NCI-H460 (cell line): ENCODE measurements around the gene TSKU. TPM values are rescaled to one million over a fixed set of nuclear protein-coding genes. Genes with fewer than 3 reads are reported as not detected.
"Not testable (repeated sequence)": the region's sequence is repeated elsewhere in the genome, so short reads cannot be mapped to it uniquely, and the experiment has no call there.

ENCODE experiments used
- DNase-seq: peaks from one replicate; pipeline ENCODE4 v3.0.0-alpha.2; 2016; ENCODE audit warnings: low read depth; ENCODE audit errors: extremely low read depth
- total RNA-seq: library from RNA; depleted of rRNA; stranded (reverse); fragments of >200 nt; shearing (Covaris generic); gene quantifications from 2 replicates; pipeline ENCODE4 v1.2.3, GENCODE V29; 2014

The TSKU gene
- total RNA-seq, 1 experiment from 2014 or later: 92.3 TPM

DNA sequence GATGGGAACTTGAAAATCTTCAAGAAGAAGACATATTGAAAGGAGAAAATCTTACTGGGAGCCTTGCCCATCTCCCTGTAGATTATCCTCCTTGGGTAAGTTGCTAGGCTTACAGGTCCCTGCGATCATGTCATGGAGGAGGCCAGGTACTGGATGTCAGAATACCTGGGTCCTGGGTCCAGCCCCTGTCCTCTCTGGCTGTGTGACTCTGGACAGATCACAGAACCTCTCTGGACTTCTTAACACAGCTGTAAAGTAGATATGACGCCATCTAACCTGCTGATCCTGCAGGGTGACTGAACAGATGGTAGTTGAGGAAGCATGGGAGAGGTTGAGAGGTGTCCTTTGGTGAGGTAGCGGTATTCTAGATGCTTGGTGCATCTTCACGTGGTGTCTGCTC, 4.1 kb downstream of the TSKU start:
- DNase-seq: no peak

DNA sequence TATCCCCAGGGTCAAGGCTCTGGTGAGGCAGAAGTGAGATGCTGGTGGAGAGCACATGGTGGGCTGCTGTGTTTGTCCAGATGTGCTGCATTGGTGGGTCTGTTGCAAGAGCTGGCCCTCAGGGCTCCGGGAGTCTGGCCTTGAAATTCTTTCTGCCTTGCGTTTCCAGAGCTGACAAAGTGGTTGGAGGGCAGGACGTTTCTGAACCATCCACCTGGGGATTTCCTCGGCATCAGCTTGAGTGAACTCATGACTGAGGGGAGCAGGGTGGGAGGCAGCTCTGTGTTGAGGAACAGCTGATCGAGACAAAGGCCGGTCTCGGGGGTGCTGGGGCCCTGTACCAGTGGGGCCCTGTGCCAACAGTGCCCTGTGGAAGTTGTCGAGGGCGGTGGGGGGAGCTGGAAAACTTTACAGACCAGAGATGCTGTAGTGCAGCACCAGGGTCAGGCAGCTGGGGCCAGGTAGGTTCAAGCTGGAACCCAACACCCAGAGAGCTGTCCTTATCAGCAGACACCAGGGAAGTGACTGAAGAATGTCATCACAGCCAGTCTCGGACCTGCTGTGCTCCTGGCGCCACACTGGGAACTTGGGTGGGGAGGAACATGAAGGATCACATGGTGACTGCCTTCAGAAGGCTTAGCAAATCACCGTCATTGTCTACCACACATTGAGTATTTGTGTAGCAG, 4.9 kb downstream of the TSKU start:
- DNase-seq: no peak

DNA sequence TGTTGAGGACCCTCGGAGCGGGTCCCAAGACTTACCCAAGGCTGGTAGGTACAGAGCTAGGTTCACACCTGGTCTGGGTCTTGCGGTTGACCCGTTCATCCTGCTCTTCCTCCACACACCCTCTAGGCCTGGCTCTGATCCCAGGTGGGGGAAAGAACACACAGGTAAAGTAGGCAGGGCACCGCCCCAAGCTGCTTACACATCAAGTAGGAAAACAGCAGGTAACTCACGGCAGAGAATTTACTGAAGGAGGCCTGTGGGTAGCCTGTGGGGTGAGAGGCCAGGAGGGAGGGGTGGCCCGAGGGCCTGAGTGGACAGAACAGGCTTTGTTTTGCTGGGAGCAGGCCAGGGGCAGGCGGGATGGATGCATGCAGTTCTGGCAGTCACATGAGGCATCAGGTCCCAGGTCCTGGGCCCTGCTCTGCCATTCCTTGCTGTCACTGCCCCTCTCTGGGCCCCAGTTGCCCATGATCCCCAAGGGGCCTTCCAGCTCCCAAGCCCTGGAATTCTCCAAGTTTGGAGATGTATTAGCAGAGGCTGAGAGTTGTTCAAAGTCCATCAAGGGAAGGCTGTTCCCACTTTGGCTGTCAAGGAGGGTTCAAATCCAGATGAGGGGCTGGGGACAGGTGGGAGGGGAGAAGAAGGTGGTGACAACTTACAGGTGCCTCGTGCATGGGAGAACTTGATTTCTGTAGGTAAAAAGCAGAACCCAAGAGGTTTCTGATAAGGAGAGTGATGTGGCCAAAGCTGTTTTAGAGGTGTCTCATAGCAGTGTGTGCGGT, 5.7 kb downstream of the TSKU start:
- no peak for DNase-seq

DNA sequence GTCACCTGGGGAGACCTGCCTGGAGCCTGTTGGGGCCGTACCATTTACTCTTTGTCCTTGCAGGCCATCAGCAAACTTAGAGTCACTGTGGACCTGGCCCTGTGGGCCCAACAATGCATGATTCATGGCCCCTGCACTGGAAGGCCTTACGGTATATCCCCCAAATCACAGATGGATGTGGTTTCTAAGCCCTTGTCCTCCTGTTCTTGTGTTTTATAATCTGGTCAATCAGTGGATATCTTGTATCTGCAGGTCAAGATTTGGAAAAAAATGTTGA, 6.2 kb downstream of the TSKU start:
- DNase-seq: no peak

DNA sequence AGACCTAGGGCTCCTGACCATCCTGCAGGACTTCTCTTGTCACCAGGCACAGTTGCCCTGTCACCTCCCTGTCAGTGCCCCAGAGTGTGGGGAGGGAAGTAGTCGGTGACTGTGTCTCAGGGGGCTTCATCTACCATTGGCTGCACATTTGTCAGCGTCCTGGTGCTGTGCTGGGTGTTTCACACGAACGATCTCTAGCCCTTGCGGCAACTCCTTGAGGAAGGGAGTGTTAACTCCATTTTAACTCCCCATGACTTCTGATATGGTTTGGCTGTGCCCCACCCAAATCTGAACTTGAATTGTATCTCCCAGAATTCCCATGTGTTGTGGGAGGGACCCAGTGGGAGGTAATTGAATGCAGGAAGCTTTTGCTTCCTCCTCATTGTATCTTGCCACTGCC, 7.1 kb downstream of the TSKU start:
- DNase-seq: no peak

DNA sequence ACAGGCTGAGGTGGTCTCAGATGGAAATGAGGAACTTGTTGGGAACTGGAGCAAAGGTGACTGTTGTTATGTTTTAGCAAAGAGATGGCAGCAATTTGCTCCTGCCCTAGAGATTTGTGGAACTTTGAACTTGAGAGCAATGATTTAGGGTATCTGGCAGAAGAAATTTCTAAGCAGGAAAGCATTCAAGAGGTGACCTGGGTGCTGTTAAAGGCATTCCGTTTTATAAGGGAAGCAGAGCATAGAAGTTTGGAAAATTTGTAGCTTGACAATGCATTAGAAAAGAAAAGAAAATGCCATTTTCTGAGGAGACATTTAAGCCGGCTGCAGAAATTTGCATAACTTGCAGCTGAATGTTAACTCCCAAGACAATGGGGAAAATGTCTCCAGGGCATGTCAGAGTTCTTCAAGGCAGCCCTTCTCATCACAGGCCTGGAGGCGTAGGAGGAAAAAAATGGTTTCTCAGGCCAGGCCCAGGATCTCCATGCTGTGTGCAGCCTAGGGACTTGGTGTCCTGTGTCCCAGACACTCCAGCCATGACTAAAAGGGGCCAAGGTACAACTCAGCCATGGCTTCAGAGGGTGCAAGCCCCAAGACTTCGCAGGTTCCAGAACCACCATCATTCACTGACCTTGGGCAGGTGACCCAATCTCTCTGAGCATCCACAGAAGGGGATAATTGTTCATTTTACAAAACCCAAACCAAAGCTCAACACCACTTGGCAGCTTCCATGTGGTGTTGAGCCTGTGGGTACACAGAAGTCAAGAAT, 8.0 kb downstream of the TSKU start:
- not testable (repeated sequence) for DNase-seq

DNA sequence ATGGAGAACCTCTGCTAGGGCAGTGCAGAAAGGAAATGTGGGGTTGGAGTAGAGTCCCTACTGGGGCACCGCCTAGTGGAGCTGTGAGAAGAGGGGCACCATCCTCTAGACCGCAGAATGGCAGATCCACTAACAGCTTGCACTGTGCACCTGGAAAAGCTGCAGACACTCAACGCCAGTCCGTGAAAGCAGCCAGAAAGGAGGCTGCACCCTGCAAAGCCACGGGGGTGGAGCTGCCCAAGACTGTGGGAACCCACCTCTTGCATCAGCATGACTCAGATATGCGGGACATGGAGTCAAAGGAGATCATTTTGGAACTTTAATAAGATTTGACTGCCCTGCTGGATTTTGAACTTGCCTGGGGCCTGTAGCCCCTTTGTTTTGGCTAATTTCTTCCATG, 8.7 kb downstream of the TSKU start:
- DNase-seq: no peak

DNA sequence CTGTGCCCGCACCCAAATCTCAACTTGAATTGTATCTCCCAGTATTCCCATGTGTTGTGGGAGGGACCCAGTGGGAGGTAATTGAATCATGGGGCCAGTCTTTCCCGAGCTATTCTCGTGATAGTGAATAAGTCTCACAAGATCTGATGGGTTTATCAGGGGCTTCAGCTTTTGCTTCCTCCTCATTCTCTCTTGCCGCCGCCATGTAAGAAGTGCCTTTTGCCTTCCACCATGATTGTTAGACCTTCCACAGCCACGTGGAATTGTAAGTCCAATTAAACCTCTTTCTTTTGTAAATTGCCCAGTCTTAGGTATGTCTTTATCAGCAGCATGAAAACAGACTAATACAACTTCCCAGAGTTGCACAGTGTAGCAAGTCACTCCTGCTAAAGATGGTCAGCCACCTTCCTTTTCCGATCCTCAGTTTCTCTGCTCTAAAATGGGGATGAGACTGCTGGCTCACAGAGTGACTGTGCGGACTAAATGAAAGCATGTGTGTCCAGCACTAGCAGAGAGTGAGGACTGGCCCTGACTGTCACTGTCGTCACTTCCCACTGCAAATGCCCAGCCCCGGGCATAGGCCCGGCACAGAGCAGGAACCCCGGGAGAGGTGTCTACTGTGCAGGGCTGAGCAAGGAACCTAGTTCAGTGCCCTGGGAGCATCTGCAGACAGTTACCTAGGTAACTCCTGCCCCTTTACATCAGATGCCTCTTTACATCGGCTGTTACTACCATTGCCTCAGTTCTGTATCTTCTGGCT, 9.5 kb downstream of the TSKU start:
- DNase-seq: no peak

DNA sequence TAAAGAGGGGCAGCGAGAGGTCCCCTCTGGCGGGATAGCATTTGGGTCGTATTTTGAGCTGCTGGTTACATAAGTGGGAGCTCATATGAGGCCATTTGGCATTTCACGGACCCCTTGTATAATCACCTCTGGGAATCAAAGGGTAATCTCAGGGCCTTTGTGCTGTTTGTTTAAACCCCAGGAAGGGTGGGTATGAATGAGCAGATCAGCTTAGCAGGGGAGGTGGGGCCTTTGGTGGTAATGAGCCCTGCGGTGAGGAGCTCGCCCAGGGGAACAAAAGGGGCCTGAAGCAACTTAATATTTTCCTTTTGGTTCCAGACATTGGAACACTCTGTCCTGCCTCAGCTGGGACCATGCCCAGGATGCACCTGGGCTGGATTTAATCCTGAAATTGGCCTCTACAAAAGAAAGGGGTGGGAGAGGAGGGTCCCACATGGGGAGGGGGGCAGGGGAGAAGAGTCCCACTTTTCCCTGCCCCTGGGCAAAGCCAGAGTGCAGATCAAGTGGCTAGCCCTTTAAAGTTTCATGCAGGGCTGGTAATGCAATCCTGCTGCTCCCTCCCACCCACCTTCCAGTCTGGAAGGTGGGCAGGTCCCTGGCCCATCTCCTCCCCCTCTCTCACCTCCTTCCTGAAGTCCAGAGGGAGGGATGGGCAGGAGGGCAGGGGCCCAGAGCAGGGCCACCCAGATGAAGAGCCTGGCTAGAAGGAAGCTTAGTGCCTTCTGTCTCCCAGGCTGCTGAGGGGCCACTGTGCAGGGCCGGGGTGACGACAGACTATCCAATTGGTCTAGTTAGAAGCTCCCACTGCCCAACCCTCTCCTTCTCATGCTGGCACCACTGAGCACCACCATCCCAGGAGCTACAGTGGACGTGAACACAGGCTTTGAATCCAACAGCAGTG, 10.5 kb downstream of the TSKU start:
- no peak for DNase-seq

DNA sequence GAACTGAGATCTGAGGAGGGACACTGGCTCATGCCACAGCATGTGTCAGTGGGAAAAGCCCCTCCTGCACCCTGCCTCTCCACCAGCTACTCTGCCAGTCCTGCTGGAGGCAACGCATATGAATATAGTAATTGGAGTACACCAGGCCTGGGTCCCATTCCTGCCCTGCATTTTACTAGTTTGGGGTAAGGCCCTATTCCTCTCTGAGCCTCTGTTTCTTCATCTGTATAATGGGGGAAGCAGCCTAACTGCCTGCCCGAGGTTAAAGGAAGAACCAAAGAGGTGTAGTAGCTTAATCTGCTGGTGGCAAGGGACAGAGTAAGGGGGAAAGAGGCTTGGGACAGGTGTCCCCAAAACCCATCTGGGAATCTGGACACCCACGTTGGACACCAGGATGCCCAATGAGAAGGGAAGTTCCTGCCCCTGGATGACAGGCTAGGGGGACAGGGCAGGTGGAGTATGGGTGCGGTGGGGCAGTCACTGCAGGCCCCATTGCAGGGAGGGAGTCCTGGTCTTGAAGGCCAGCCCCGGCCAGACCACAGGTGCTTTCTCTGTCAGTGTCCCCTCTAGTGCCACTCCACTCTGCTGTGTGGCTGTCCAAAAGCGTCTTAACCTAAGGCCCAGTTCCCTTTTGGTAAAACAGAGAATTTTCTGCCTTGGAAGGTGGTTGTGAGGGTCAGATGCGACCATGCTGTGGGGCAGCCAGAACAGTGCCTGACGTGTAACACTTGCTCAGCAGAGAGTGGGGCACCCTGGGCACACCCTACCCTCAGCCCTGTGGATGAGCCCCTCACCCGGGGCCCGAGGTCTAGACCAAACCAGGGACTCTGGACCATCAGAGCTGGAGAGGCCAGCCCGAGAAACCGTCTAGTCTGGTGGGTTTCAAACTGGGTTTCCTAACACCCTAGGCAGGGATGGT, 11.5 kb downstream of the TSKU start:
- DNase-seq: no peak

DNA sequence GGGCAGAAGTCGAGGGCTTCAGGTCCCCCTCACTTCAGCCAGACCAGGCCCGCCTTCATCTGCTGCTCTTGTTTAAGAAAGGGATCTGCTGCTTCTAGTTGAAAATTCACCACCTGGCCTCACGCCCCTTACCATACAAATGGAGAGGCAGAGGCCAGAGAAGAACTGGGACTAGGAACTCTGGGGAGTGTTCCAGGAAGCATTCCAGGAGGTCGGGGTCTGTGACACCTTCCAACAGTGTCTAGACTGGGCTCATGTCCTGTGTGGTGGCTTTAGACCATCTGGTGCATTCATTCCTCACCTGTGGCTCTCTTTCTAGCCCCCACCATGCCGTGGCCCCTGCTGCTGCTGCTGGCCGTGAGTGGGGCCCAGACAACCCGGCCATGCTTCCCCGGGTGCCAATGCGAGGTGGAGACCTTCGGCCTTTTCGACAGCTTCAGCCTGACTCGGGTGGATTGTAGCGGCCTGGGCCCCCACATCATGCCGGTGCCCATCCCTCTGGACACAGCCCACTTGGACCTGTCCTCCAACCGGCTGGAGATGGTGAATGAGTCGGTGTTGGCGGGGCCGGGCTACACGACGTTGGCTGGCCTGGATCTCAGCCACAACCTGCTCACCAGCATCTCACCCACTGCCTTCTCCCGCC, 12.3 kb downstream of the TSKU start:
- DNase-seq: no peak

DNA sequence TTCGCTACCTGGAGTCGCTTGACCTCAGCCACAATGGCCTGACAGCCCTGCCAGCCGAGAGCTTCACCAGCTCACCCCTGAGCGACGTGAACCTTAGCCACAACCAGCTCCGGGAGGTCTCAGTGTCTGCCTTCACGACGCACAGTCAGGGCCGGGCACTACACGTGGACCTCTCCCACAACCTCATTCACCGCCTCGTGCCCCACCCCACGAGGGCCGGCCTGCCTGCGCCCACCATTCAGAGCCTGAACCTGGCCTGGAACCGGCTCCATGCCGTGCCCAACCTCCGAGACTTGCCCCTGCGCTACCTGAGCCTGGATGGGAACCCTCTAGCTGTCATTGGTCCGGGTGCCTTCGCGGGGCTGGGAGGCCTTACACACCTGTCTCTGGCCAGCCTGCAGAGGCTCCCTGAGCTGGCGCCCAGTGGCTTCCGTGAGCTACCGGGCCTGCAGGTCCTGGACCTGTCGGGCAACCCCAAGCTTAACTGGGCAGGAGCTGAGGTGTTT, 12.8 kb downstream of the TSKU start:
- DNase-seq: no peak

DNA sequence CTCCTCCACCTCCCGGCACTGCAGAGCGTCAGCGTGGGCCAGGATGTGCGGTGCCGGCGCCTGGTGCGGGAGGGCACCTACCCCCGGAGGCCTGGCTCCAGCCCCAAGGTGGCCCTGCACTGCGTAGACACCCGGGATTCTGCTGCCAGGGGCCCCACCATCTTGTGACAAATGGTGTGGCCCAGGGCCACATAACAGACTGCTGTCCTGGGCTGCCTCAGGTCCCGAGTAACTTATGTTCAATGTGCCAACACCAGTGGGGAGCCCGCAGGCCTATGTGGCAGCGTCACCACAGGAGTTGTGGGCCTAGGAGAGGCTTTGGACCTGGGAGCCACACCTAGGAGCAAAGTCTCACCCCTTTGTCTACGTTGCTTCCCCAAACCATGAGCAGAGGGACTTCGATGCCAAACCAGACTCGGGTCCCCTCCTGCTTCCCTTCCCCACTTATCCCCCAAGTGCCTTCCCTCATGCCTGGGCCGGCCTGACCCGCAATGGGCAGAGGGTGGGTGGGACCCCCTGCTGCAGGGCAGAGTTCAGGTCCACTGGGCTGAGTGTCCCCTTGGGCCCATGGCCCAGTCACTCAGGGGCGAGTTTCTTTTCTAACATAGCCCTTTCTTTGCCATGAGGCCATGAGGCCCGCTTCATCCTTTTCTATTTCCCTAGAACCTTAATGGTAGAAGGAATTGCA, 13.5 kb downstream of the TSKU start:
- DNase-seq: no peak

DNA sequence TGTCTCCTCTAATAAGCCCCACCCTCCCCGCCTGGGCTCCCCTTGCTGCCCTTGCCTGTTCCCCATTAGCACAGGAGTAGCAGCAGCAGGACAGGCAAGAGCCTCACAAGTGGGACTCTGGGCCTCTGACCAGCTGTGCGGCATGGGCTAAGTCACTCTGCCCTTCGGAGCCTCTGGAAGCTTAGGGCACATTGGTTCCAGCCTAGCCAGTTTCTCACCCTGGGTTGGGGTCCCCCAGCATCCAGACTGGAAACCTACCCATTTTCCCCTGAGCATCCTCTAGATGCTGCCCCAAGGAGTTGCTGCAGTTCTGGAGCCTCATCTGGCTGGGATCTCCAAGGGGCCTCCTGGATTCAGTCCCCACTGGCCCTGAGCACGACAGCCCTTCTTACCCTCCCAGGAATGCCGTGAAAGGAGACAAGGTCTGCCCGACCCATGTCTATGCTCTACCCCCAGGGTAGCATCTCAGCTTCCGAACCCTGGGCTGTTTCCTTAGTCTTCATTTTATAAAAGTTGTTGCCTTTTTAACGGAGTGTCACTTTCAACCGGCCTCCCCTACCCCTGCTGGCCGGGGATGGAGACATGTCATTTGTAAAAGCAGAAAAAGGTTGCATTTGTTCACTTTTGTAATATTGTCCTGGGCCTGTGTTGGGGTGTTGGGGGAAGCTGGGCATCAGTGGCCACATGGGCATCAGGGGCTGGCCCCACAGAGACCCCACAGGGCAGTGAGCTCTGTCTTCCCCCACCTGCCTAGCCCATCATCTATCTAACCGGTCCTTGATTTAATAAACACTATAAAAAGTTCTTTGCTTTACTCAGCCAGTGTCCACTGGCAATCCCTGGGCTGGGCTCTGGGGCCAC, 14.4 kb downstream of the TSKU start:
- no peak for DNase-seq

DNA sequence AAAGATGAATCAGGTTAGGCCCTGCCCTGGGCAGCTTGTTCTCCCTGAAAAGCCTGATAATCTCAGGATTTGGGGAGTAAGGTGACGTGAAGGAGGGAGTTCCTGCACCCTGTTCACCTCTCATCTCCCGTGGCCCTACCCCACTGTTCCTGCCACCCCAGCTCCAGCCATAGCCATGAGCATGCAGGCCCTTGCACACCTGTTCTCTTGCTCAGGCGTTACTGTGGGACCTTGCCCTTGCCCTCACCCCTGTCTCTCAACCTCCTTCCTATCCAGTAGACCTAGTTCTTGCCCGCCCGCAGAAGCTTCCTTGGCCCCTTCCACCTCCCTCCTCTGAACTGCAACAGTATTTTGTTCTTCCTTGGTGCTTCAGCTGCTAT, 15.0 kb downstream of the TSKU start:
- DNase-seq: no peak

DNA sequence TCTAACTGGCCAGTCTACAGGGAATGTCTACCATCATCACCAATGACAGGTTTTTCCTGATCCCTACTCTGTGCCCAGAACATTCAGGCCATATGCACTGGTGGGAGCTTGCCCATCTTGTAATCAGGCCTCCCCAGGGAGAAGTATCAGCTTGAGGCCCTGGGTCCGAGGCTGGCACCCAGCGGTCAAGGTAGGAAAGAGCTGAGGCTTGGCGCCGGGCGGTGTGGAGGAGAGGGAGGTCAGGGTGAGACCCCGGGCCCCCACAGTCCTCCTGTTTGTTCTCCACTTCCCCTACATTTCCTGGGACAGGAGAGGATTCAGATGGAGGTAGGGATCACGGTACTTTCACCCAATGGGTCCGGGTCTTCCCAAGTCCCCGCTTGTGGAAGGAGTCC, 15.5 kb downstream of the TSKU start:
- DNase-seq: no peak
